NCI-H446 treated with DMSO at 0.1 percent for 48 hours (cell line): ENCODE data around the gene P2RX2.

ENCODE experiments used
- DNase-seq: peaks from one replicate; lab custom pipeline; 2025; lab: John Stamatoyannopoulos, UW

P2RX2 gene

GRCh38 chr12:132603240-132604150 lies 15.1 kb upstream of the P2RX2 start:
- DNase-seq = no peak

GRCh38 chr12:132604151-132604618 lies 14.4 kb upstream of the P2RX2 start:
- DNase-seq = no peak

- DNase-seq = no peak
Observed at GRCh38 chr12:132604668-132605441, 13.7 kb upstream of the P2RX2 start.

GRCh38 chr12:132605892-132606291 lies 12.7 kb upstream of the P2RX2 start:
- no peak for DNase-seq

GRCh38 chr12:132606466-132606865 lies 12.1 kb upstream of the P2RX2 start:
- DNase-seq = no peak

- no peak for DNase-seq
Observed at GRCh38 chr12:132606927-132607326, 11.6 kb upstream of the P2RX2 start.

- no peak for DNase-seq
Observed at GRCh38 chr12:132608231-132609171, 10.1 kb upstream of the P2RX2 start.

GRCh38 chr12:132610051-132610759 lies 8.4 kb upstream of the P2RX2 start, which contains the start of gene LRCOL1:
TSS of gene LRCOL1 (minus strand) at chr12:132610582. CDS start at chr12:132606251, 4,331 bp downstream.
- no peak for DNase-seq

- DNase-seq = no peak
Observed at GRCh38 chr12:132610866-132611602, 7.5 kb upstream of the P2RX2 start.

GRCh38 chr12:132611620-132612019 lies 7.0 kb upstream of the P2RX2 start:
- DNase-seq = no peak

GRCh38 chr12:132614029-132614428 lies 4.5 kb upstream of the P2RX2 start:
- DNase-seq = no peak

GRCh38 chr12:132614861-132615578 lies 3.6 kb upstream of the P2RX2 start:
- peak; percentile 49 for DNase-seq

- no peak for DNase-seq
Observed at GRCh38 chr12:132615579-132616038, 3.0 kb upstream of the P2RX2 start.

GRCh38 chr12:132617135-132617701 lies 1.4 kb upstream of the P2RX2 start:
- no peak for DNase-seq

- no peak for DNase-seq
Observed at GRCh38 chr12:132617822-132618682, 524 bp upstream of the P2RX2 start.

GRCh38 chr12:132619071-132619385 lies 452 bp downstream of the P2RX2 start:
- no peak for DNase-seq

GRCh38 chr12:132619386-132620112 lies 973 bp downstream of the P2RX2 start:
- DNase-seq = no peak
